HCT116 (cell line): Measurements from ENCODE around the gene SLCO2A1. TPM values are rescaled to one million over a fixed set of nuclear protein-coding genes. Genes with fewer than 3 reads are reported as not detected.

Experiments used
- ATAC-seq: fragments of 200-7000 bp; cut with Tn5 transposase; 2 replicates; pipeline ENCODE4 v1.9.1; 2020; ENCODE audit warnings: mild to moderate bottlenecking, moderate library complexity
- BruUV-seq: library from RNA; stranded (reverse); fragments of 400-500 nt; replicated peaks from 2 replicates; lab custom pipeline; 2021; lab: Mats Ljungman, UMichigan
- CTCF ChIA-PET: fragments of 300-600 bp; sonication (Branson Sonifier 250); formaldehyde crosslinking; loops from one replicate; lab custom pipeline; 2021; ENCODE audit warnings: antibody characterized with exemption; lab: Charles Lee
- POLR2A ChIA-PET: fragments of 300-600, 350-600 bp; sonication (Branson Sonifier 250); formaldehyde crosslinking; loops from one replicate; lab custom pipeline; 2021; ENCODE audit warnings: antibody characterized with exemption; lab: Charles Lee
- RAD21 ChIA-PET, 2 experiments: fragments of 300-600 bp; sonication (Branson Sonifier 250); formaldehyde crosslinking; loops; one replicate each; lab custom pipeline; 2023; ENCODE audit warnings: low total read pairs in 2 of 2; ENCODE audit not compliant: uncharacterized antibody in 2 of 2, unreplicated experiment in 2 of 2, low non-redundant PET in 1 of 2; lab: Charles Lee
- DNase-seq: peaks from one replicate; pipeline ENCODE4 v3.0.0-alpha.2; 2010; ENCODE audit warnings: low read depth, low spot score
- H2AFZ ChIP-seq: fragments of 200-600 bp; shearing (Covaris generic), sonication (generic); 2 replicates; pipeline ENCODE4 v1.6.1; 2017; ENCODE audit warnings: low read depth, mixed run types, mixed read lengths, antibody characterized with exemption, low read length; ENCODE audit not compliant: poor library complexity, severe bottlenecking
- H3K27ac ChIP-seq: 2 replicates; pipeline ENCODE4 v1.5.1; 2012; ENCODE audit warnings: low read depth, low read length
- H3K27me3 ChIP-seq: fragments of 200-600 bp; sonication (generic); 2 replicates; pipeline ENCODE4 v1.6.1; 2016; ENCODE audit warnings: mixed run types, low read length, mixed read lengths; ENCODE audit not compliant: insufficient read depth
- H3K36me3 ChIP-seq, 2 experiments: fragments of 200-500 bp in 1 of 2; fragments of 200-600 bp in 1 of 2; sonication (Bioruptor generic) in 1 of 2; sonication (generic) in 1 of 2; 2 replicates each; pipeline versions ENCODE4 v1.5.1 to v1.6.1; 2014 to 2016; ENCODE audit warnings: low read length in 2 of 2, inconsistent platforms in 1 of 2, mixed read lengths in 1 of 2, mixed run types in 1 of 2; ENCODE audit not compliant: insufficient read depth in 2 of 2, control insufficient read depth in 1 of 2
- H3K4me1 ChIP-seq, 2 experiments: fragments of 200-600 bp in 1 of 2; sonication (generic) in 1 of 2; 2 replicates each; pipeline versions ENCODE4 v1.5.1 to v1.6.1; 2012 to 2017; ENCODE audit warnings: low read length in 2 of 2, inconsistent platforms in 1 of 2, mild to moderate bottlenecking in 1 of 2, mixed read lengths in 1 of 2, mixed run types in 1 of 2, moderate library complexity in 1 of 2; ENCODE audit not compliant: insufficient read depth in 2 of 2, control insufficient read depth in 1 of 2
- H3K4me2 ChIP-seq: fragments of 200-600 bp; sonication (generic); 2 replicates; pipeline ENCODE4 v1.6.1; 2017; ENCODE audit warnings: mixed run types, low read length, mixed read lengths
- H3K4me3 ChIP-seq, 2 experiments: fragments of 200-600 bp in 1 of 2; sonication (generic) in 1 of 2; replicated peaks in 1 of 2; 2 replicates each; pipeline ENCODE4 v1.5.1; 2011 to 2016; ENCODE audit warnings: low read length in 2 of 2, control low read depth in 1 of 2, low read depth in 1 of 2, mild to moderate bottlenecking in 1 of 2, mixed read lengths in 1 of 2, mixed run types in 1 of 2
- H3K79me2 ChIP-seq: fragments of 200-600 bp; sonication (generic); 2 replicates; pipeline ENCODE4 v1.6.1; 2017; ENCODE audit warnings: mild to moderate bottlenecking, mixed run types, low read length, moderate library complexity, mixed read lengths; ENCODE audit not compliant: insufficient read depth
- H3K9ac ChIP-seq: fragments of 200-600 bp; sonication (generic); 2 replicates; pipeline ENCODE4 v1.6.1; 2016; ENCODE audit warnings: low read length, mixed read lengths
- H3K9me2 ChIP-seq: fragments of 200-600 bp; sonication (generic), shearing (Covaris generic); 2 replicates; pipeline ENCODE4 v1.6.1; 2017; ENCODE audit warnings: mixed run types, mild to moderate bottlenecking, moderate library complexity; ENCODE audit not compliant: insufficient read depth
- H3K9me3 ChIP-seq, 2 experiments: fragments of 200-500 bp in 1 of 2; fragments of 200-600 bp in 1 of 2; sonication (Bioruptor generic) in 1 of 2; sonication (generic) in 1 of 2; 2 replicates each; pipeline ENCODE4 v1.6.1; 2014 to 2017; ENCODE audit warnings: low read length in 2 of 2, mixed read lengths in 2 of 2, inconsistent platforms in 1 of 2, low read depth in 1 of 2, mild to moderate bottlenecking in 1 of 2, mixed run types in 1 of 2, moderate library complexity in 1 of 2; ENCODE audit not compliant: control insufficient read depth in 1 of 2, insufficient read depth in 1 of 2
- H4K20me1 ChIP-seq: fragments of 200-600 bp; sonication (generic), shearing (Covaris generic); 2 replicates; pipeline ENCODE4 v1.6.1; 2017; ENCODE audit warnings: mixed run types, mild to moderate bottlenecking, moderate library complexity; ENCODE audit not compliant: insufficient read depth
- ATF3 ChIP-seq: IDR thresholded peaks from 2 replicates; pipeline ENCODE4 v1.6.1; 2012
- CEBPB ChIP-seq: IDR thresholded peaks from 2 replicates; pipeline ENCODE4 v1.6.1; 2012; ENCODE audit warnings: low read depth
- CTCF ChIP-seq, 3 experiments: fragments of 200-600 bp in 1 of 3; sonication (generic) in 1 of 3; IDR thresholded peaks in 2 of 3; conservative IDR thresholded peaks in 1 of 3; 2 replicates each; pipeline ENCODE4 v1.5.1; 2012 to 2017; ENCODE audit warnings: low read depth in 2 of 3, low read length in 2 of 3, antibody characterized with exemption in 1 of 3, borderline replicate concordance in 1 of 3, control low read depth in 1 of 3, mild to moderate bottlenecking in 1 of 3, mixed read lengths in 1 of 3, mixed run types in 1 of 3, moderate library complexity in 1 of 3; ENCODE audit not compliant: insufficient read depth in 1 of 3
- EZH2 ChIP-seq: fragments of 200-600 bp; sonication (generic); IDR thresholded peaks from 2 replicates; pipeline ENCODE4 v1.6.1; 2017; ENCODE audit warnings: antibody characterized with exemption, mixed run types
- EZH2phosphoT487 ChIP-seq: fragments of 200-600 bp; IDR thresholded peaks from 2 replicates; pipeline ENCODE4 v1.6.1; 2018; ENCODE audit warnings: antibody characterized with exemption, borderline replicate concordance
- FOSL1 ChIP-seq: IDR thresholded peaks from 2 replicates; pipeline ENCODE4 v1.6.1; 2012; ENCODE audit warnings: low read depth
- JUND ChIP-seq: IDR thresholded peaks from 2 replicates; pipeline ENCODE4 v1.6.1; 2012
- MAX ChIP-seq: IDR thresholded peaks from 2 replicates; pipeline ENCODE4 v1.6.1; 2012
- POLR2A ChIP-seq: IDR thresholded peaks from 2 replicates; pipeline ENCODE4 v1.7.0; 2011; ENCODE audit warnings: borderline replicate concordance; ENCODE audit not compliant: insufficient read depth, insufficient read length; ENCODE audit errors: extremely low read depth
- POLR2AphosphoS5 ChIP-seq: IDR thresholded peaks from 2 replicates; pipeline ENCODE4 v1.6.1; 2011; ENCODE audit warnings: mild to moderate bottlenecking, low read depth, low read length, moderate library complexity
- RAD21 ChIP-seq: IDR thresholded peaks from 2 replicates; pipeline ENCODE4 v1.6.1; 2012; ENCODE audit warnings: low read depth, mild to moderate bottlenecking
- REST ChIP-seq: IDR thresholded peaks from 2 replicates; pipeline ENCODE4 v1.6.1; 2012; ENCODE audit warnings: low read depth
- SIN3A ChIP-seq: IDR thresholded peaks from 2 replicates; pipeline ENCODE4 v1.6.1; 2012; ENCODE audit warnings: low read depth
- SP1 ChIP-seq: IDR thresholded peaks from 2 replicates; pipeline ENCODE4 v1.6.1; 2012; ENCODE audit warnings: low read depth
- SRF ChIP-seq: IDR thresholded peaks from 2 replicates; pipeline ENCODE4 v1.6.1; 2012; ENCODE audit warnings: low read depth
- TCF7L2 ChIP-seq: IDR thresholded peaks from 2 replicates; pipeline ENCODE4 v1.7.0; 2011; ENCODE audit warnings: borderline replicate concordance, inconsistent platforms; ENCODE audit not compliant: insufficient read depth, insufficient read length; ENCODE audit errors: extremely low read depth
- ZBTB33 ChIP-seq: IDR thresholded peaks from 2 replicates; pipeline ENCODE4 v1.6.1; 2011; ENCODE audit warnings: mild to moderate bottlenecking, low read length, moderate library complexity; ENCODE audit not compliant: insufficient replicate concordance; ENCODE audit errors: extremely low read depth
- ZFX ChIP-seq: fragments of 450-650 bp; IDR thresholded peaks from 2 replicates; pipeline ENCODE4 v1.6.1; 2017
- ZNF274 ChIP-seq: fragments of 200-500 bp; sonication (Bioruptor generic); IDR thresholded peaks from 2 replicates; pipeline ENCODE4 v1.6.1; 2014; ENCODE audit warnings: mild to moderate bottlenecking, low read depth, low read length, inconsistent platforms
- intact Hi-C: fragments of 100-400 bp; cut with micrococcal nuclease; formaldehyde crosslinking; loops from 2 replicates; pipeline ENCODE4 v1.10.0; 2022
- total RNA-seq: library from RNA; stranded (reverse); gene quantifications from one replicate; pipeline ENCODE4 v1.2.1, GENCODE V29; 2021; ENCODE audit not compliant: unreplicated experiment

Gene SLCO2A1
- total RNA-seq, 1 experiment from 2014 or later, result 0.52 TPM

DNA sequence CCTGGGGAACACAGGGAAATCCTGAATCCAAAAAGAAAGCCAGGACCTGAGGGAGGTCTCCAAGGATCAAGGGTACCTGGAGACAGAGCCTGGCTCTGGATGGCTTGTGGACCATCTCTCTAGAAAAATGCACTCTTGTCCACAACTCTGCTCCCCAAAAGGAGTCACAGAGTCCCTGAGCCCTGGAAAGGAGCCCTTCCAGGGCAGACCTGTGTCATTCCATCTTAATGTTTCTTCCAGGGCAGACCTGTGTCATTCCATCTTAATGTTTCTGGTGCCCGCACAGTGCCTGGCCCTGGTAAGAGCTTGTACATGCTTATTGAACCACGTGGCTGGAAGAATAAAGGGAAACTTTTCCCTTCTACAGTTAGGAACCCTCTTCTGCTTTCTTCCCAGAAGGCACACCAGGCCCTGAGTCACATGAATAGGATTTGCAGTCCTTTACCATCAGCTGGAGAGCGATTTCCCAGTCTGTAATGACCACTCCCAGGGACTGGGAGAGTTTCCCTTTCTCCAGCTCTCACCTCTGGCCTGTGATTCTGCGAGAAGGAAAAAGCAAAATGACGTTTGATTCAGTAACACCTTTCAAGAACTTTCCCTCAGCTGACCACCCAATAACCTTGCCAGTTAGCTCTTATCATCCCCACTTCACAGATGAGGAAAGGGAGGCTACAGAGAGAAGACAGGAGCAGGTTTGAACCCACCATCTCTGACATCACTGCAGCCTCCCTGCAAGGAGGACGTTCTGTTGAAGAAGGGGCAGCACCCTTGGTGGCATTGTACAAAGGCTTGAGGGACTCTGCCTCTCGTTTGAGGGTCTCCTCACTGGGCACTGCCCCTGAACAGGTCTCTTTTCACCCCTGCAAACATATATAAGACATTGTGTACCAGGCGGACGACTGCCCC is 35.8 kb upstream of the SLCO2A1 start:
- H3K4me1 ChIP-seq, result peaks cover 0 to 6% of the 10 kb centered on the region in 2 experiments; a peak in 1 of 4 replicates
- DNase-seq (no peak), ATAC-seq (no peak)
- POLR2A ChIA-PET, result no interaction called here
- no peak overlapping the region for H3K9ac ChIP-seq
- CTCF ChIA-PET, result no interaction called here
- H4K20me1 ChIP-seq, result no peaks in the 10 kb centered on the region
- no peak overlapping the region for H3K4me3 ChIP-seq
- H3K4me2 ChIP-seq, result no peak overlapping the region
- RAD21 ChIA-PET, result no interaction called here
- intact Hi-C loops, result no loop called here
- no peaks in the 10 kb centered on the region for H3K27me3 ChIP-seq
- no peaks in the 10 kb centered on the region for H3K9me2 ChIP-seq
- BruUV-seq, result no TSS peak
- TF ChIP-seq RAD21, result no peak
- no peak for TF ChIP-seq SRF
- TF ChIP-seq JUND, result no peak
- TF ChIP-seq REST, result no peak
- TF ChIP-seq CEBPB, result no peak
- TF ChIP-seq EZH2, result no peak
- no peak for TF ChIP-seq TCF7L2
- no peak for TF ChIP-seq ZNF274
- TF ChIP-seq POLR2A, result no peak
- no peak for TF ChIP-seq SP1
- no peak for TF ChIP-seq ZFX
- TF ChIP-seq ATF3, result no peak
- TF ChIP-seq POLR2AphosphoS5, result no peak
- TF ChIP-seq MAX, result no peak
- no peak for TF ChIP-seq EZH2phosphoT487
- no peak for TF ChIP-seq ZBTB33
- TF ChIP-seq FOSL1, result no peak
- no peak for TF ChIP-seq CTCF (IDR thresholded peaks at IDR 0.05 in 2 of 3, conservative IDR thresholded peaks at IDR 0.05 in 1 of 3; ENCODE audit: borderline replicate concordance in 1 of 3, insufficient read depth in 1 of 3, low read depth in 2 of 3, low read length in 2 of 3)
- TF ChIP-seq SIN3A, result no peak
- TF ChIP-seq, all 23 proteins: peak for 0
- Histone ChIP-seq H3K9me3 (no peaks in the 10 kb centered on the region), H3K27ac (no peak overlapping the region), H3K36me3 (no peaks in the 10 kb centered on the region), H2AFZ (no peak overlapping the region), H3K79me2 (no peaks in the 10 kb centered on the region)
